GM20000 (cell line): ENCODE data around the gene PHF21A.
"Not testable (repeated sequence)": the region's sequence is repeated elsewhere in the genome, so short reads cannot be mapped to it uniquely, and the experiment has no call there.

ENCODE experiments used
- DNase-seq: peaks from one replicate; pipeline ENCODE4 v3.0.0; 2012; ENCODE audit warnings: low spot score
- TF ChIP-seq, protein P1 (sequence below): IDR thresholded peaks from 2 replicates; pipeline ENCODE4 v1.5.1; 2012; ENCODE audit warnings: mild to moderate bottlenecking, control low read depth; ENCODE audit errors: extremely low read depth, missing control alignments

The PHF21A gene

DNA sequence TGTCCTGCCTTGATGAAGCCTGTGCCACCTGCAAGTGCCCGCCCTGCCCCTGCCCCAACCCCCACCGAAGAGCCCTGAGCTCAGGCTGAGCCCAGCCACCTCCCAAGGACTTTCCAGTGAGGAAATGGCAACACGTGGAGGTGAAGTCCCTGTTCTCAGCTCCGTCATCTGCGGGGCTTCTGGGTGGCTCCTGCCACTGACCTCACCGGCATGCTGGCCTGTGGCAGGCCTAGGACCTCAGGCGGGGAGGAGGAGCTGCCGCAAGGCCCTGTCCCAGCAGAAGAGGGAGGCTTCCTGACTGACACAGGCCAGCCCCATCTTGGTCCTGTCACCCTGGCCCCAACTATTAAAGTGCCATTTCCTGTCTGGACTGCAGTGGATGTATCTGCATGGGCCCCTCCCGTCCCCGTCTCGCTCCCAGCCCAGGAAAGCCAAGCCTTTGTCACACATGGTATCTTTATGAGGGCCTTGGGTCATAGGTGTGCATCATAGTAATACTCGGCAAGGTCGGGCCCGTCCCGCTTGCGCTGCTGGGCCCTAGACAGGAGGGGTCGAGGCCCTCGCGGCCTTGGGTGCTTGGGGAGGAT is 215.1 kb downstream of the PHF21A start:
- peak; percentile 50 for DNase-seq
- TF ChIP-seq, protein P1, sequence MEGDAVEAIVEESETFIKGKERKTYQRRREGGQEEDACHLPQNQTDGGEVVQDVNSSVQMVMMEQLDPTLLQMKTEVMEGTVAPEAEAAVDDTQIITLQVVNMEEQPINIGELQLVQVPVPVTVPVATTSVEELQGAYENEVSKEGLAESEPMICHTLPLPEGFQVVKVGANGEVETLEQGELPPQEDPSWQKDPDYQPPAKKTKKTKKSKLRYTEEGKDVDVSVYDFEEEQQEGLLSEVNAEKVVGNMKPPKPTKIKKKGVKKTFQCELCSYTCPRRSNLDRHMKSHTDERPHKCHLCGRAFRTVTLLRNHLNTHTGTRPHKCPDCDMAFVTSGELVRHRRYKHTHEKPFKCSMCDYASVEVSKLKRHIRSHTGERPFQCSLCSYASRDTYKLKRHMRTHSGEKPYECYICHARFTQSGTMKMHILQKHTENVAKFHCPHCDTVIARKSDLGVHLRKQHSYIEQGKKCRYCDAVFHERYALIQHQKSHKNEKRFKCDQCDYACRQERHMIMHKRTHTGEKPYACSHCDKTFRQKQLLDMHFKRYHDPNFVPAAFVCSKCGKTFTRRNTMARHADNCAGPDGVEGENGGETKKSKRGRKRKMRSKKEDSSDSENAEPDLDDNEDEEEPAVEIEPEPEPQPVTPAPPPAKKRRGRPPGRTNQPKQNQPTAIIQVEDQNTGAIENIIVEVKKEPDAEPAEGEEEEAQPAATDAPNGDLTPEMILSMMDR: no peak

DNA sequence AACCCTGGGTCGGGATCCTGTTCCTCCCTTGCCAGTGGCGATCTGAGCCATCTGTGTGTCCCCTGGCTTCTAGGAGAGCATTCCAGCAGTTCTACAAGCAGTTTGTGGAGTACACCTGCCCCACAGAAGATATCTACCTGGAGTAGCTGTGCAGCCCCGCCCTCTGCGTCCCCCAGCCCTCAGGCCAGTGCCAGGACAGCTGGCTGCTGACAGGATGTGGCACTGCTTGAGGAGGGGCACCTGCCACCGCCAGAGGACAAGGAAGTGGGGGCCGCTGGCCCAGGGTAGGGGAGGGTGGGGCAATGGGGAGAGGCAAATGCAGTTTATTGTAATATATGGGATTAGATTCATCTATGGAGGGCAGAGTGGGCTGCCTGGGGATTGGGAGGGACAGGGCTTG is 215.7 kb downstream of the PHF21A start:
- DNase-seq: not testable (repeated sequence)

- no peak for DNase-seq
- TF ChIP-seq, protein P1: no peak
Observed at GRCh38 chr11:45905095-45905494, 216.2 kb downstream of the PHF21A start.

DNA sequence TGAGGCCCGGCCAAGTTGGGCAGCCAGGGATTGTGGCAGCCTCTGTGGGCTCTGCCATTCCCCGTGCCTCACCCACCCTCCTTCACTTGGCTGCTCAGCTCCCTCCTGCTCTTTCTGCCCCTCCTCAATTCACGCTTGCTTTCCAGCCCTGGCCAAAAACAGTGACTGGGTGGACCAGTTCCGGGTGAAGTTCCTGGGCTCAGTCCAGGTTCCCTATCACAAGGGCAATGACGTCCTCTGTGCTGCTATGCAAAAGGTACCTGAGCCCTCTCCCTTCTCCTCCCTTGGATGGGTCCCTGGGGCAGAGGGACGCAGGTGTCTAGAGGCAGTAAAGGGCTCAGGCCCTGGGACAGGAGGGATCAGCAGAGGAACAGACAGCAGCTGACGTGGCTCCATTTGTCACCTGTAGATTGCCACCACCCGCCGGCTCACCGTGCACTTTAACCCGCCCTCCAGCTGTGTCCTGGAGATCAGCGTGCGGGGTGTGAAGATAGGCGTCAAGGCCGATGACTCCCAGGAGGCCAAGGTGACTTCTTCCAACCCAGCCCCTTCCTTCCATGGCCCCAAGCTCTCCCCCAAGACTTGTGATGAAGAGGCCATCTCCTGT is 216.8 kb downstream of the PHF21A start:
- TF ChIP-seq, protein P1: no peak
- DNase-seq: no peak

DNA sequence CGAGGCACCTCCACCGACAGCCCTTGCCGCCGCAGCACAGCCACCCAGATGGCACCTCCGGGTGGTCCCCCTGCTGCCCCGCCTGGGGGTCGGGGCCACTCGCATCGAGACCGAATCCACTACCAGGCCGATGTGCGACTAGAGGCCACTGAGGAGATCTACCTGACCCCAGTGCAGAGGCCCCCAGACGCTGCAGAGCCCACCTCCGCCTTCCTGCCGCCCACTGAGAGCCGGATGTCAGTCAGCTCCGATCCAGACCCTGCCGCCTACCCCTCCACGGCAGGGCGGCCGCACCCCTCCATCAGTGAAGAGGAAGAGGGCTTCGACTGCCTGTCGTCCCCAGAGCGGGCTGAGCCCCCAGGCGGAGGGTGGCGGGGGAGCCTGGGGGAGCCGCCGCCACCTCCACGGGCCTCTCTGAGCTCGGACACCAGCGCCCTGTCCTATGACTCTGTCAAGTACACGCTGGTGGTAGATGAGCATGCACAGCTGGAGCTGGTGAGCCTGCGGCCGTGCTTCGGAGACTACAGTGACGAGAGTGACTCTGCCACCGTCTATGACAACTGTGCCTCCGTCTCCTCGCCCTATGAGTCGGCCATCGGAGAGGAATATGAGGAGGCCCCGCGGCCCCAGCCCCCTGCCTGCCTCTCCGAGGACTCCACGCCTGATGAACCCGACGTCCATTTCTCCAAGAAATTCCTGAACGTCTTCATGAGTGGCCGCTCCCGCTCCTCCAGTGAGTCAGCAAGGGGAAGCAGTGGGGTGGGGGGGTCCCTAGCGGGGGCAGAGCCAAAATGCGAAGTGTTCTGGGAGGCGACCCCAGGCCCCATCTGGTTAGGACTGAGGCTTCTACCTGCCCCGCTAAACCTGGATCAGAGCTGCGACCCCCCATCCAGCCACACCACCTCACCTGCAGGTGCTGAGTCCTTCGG is 218.5 kb downstream of the PHF21A start:
- TF ChIP-seq, protein P1: no peak
- DNase-seq: no peak

DNA sequence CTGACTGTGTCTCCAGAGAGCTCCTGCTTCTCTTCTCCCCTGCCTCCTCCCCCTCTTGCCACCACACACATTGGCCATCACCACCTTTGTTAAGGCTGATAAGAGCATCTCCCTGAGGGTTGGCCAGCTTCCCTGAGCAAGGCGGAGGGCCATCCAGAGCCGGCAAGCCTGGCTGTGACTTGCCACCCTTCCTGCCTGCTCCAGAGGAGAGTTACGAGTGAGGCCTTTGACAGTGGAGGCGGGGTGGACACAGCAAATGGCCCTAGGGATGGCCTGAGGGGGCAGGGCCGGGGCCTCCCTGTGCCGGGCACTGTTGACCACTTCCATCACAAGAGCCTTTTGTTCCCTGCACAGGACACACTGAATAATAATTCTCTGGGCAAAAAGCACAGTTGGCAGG is 219.6 kb downstream of the PHF21A start:
- TF ChIP-seq, protein P1: no peak

GRCh38 chr11:45900916-45901617 is 220.2 kb downstream of the PHF21A start:
- TF ChIP-seq, protein P1: no peak
- no peak for DNase-seq

More for the DNA sequence above, 219.6 kb downstream of the PHF21A start:
- DNase-seq: no peak

- not testable (repeated sequence) for DNase-seq
Observed at GRCh38 chr11:45900175-45900800, 221.0 kb downstream of the PHF21A start.
